ELF-1 (cell line): Measurements from ENCODE around the gene PTPRM.

Experiments
- DNase-seq: peaks from one replicate; pipeline ENCODE4 v3.0.0-alpha.2; 2016; ENCODE audit warnings: low read depth, low spot score

PTPRM gene

DNA sequence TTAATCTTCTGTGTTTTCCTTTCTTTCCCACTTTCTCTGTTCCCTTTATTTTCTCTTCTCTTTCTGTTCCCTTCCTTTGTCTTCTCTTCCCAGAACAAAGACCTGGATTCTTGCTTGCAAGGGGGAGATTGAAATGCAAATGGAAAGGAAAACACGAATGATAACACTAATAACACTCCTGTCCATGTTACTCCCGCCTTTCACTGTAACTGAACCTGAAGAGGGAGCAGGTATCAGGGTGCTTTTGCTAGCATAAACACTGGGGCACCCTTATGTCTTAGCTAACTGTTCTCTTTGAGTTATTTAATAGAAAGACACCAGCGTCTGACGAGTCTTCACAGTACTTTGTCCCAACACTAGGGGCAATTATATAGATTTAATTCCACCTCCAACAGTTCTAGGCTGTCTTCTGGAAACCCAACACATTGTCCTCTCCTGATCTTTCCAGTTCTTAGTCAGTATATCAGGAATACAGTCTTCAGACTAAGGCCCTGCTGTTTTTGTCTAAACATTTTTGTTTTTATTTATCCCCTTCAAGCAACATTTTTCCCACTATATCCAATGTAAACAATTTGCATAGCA, 99.2 kb downstream of the PTPRM start:
- DNase-seq = peak; percentile 19

DNA sequence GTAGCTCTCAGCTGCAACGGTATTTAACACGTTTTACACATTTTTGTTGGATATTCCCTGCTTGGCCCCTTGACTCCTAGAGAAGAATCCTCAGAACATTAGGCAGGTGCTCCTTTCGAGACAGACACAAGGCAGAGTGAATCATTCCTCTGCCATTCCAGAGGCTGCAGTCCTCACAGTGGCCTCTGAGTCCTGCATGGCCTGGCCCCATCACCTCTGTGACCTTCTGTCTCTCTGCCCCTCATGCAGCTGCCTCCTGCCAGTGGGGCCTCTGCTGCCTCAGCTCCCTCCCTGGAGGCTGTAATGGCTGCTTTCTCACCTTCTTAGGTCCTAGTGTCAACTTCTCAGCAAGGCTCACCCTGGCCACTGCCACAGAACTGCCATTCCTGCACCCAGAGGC, 101.3 kb downstream of the PTPRM start:
- DNase-seq = peak; percentile 27

DNA sequence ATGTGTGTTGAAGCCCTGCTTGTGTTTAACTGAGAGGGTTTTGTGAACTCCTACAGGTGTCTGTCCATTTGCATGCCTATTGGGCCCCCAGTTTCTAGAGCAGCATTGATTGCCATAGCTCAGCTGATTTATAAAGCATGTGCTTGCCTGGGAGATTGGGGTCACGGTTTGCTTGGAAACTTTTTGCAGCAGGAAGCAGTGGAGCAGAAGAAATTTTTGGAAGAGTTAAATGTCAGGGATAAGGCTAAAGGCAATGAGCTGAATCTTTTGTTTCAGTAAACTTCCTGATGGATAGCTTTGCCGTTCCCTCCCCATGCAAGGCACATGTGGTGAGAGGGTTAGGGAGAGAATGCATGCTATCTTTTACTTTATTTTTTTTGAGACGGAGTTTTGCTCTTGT, 102.2 kb downstream of the PTPRM start:
- no peak for DNase-seq

DNA sequence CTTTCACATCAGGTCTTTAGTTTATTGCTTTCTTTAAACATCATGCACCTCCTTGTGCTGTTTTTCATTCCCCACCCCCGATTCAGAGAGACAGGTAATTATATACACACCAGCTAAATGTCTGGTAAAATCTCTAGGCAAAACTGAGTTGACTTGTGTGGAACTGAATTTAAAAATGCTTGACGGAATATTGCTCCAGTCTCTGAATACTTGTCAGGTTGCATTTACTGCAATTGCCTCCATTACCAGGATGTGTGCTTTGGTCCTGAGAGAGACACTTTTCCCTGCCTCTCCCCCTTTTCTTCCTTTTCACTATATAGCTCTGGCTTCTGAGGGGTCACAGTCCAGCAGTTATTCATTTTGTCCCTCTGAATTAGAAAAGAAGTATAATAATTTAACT, 104.0 kb downstream of the PTPRM start:
- DNase-seq = no peak

DNA sequence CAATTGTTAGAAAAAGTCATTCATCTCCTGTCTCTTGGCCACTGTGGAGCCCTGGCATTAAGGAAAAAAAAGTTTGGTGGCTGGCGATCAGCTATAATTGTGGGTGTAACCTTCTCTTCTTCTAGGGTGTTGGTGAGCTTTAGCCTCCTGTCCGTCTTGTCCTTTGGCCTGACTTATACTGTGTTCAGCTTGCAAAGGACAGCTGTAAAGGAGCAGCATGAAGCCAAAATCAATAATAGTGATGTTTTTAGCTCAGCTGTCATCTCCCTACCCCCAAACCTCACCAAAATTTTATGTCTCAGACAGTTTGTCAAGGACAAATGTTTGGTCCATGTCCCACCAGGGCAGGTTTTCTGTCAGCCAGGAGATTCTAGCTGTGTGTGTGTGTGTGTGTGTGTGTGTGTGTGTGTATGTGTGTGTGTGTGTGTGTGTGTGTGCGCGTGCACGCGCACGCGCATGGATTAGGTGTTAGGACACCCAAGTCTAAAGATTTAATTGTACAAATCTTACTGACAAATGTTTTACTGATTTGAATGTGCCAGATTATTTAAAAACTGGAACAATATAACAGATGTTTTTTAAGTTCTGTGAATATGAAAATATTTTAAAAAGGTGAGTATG, 109.2 kb downstream of the PTPRM start:
- DNase-seq = no peak

DNA sequence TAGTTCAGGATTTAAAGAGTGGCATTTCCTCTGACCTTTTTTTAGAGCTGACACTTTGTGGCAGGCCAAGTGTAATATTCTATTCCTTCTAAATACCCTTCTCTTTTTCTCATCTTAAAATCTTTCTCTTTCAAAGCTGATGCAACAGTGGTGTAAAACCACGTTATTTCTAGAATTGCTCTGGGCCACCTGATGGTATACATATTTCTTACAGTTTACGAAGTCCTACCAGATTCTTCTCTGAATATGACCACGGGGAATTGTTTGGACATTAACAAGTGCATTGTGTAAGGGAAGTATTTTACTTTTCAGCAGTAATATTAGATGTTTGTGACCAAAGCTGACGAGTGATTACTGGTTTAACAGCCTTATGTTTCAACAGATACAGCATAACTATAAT, 109.9 kb downstream of the PTPRM start:
- DNase-seq = no peak

DNA sequence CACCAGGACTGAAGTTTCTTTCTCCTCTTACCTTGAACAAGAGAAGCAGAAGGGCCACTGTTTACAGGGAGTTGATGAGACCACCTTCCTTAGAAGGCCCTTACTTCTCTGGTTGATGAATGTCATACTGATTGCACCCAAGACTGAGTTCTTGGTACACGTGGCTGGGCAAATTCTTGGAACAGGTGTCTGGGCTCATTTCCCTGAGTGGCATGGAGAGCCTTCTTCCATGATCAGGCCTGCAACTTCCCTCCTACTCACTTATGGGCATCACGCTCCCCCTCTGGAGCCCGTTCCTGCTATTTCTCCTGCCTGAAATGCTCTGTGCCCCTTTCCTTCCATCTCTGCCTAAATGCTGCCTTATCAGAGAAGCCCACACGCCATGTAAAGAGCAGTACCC, 110.3 kb downstream of the PTPRM start:
- DNase-seq = no peak

DNA sequence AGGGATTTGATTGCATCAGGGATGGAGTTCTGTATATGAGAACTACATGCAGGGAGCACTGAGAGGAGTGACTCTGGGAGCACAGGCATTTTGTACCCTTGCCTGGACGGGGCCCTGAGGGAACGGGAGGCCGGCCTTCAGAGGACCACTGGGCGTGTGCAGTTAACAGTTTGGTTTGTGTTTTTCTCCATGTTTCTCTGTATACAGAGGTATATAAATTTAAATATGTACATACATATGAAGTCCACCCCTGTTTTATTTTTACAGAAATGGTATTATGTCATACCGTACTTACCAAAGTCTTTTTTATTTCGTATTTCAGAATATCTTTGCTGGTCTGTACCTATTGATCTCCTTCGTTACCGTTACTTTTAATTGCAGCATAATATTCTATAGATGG, 111.3 kb downstream of the PTPRM start:
- DNase-seq = no peak

DNA sequence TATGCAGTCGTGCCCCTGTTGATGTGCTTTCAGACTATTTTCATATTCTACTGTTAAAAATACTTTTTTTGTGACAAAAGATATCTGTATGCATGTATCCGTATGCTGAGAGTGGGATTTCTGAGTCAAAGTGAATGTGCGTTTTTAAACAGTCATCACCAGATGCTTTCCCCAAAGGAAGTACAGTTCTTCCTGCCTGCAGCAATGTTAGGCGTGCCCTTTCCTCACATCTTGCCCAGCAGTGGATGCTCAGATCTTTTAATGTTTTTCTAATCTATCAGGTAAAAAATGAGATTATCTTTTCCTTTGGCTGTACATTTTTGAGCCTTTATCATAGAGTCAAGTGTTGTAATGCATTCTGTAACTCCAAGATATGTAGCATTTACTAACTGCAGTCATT, 111.7 kb downstream of the PTPRM start:
- no peak for DNase-seq

DNA sequence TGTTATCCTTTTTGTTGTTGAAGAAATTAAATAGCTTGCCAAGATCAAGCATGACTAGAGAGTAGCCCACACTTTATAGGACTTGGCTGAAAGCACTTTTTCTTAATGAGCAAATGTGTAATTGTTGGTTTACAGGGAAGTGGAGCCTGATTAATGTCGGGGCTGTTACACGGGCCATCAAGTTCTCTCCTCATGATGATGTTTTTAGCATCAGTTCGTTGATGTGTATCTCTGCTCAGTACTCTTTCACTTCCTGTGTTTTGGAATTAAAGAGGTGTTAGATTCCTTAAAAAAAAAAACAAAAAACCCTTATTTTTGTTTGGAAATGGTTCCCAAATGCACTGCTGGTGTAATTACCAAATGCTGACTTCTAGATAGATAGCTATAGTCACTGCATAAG, 114.2 kb downstream of the PTPRM start:
- DNase-seq = no peak

DNA sequence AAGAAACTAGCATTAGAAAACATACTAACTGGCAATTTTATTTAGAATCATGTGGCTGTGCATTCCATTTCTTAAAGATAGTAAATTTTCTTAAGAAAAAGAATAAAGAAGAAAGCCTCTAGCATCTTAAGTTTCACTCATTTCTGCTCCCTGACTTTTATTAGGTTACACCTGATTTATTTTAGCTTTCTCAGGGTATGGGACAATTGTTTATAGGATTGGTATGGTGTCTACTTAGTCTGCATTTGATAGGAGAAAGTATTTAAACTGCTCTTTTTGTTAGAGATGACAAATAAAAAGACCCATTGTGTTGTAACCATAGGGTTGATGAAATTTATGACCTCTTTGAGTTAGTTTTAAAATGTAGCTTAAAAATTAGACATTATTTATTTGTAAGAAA, 115.2 kb downstream of the PTPRM start:
- no peak for DNase-seq

DNA sequence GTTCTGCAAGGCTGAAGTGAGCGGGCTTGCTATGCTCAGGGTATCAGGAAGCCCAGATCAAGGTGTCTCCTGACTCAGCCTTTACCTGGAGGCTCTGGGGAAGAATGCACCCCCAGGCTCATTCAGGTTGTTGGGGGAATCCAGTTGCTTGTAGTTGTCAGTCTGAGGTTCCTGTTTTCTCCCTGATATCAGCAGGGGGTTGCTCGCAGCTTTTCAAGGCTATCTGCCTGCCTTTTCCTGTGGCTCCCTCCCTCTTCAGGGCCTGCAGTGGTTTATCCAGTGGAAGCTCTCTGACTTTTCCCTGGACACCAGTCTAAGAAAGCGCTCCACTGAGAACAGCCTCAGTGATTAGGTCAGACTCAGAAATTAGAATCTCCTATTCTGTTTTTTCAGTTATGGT, 116.6 kb downstream of the PTPRM start:
- peak; percentile 86 for DNase-seq

DNA sequence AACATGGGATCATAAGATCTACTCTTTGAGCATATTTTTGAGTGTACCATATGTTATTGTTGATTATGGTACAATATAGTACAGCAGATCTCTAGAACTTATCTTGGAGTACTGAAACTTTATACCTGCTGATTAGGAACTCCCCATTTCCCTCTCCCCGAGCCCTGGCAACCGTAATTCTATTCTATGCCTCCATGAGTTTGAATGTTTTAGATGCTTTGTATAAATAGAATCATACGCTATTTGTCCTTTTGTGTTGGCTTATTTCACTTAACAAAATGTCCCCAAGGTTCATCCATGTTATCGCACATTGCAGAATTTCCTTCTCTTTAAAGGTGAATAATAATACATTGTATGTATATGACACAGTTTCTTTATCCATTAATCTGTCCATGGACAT, 117.2 kb downstream of the PTPRM start:
- no peak for DNase-seq

DNA sequence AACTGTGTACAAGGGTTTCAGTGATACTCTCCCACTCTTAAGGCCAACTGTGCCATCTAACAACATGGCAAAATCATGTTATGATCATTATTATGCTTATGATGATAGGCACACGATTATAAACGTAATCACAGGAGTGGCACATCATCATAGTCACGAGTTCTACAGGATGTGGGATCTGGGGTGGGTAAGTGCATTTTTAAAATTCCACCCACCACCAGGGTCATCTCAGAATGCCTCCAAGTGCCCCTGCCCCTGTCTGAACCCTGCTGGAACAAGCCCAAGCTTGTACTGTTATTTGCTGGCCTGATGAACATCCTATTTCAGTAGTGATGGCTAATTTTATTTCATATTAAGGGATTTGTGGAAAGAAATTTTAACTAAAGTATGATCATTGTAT, 117.8 kb downstream of the PTPRM start:
- no peak for DNase-seq

DNA sequence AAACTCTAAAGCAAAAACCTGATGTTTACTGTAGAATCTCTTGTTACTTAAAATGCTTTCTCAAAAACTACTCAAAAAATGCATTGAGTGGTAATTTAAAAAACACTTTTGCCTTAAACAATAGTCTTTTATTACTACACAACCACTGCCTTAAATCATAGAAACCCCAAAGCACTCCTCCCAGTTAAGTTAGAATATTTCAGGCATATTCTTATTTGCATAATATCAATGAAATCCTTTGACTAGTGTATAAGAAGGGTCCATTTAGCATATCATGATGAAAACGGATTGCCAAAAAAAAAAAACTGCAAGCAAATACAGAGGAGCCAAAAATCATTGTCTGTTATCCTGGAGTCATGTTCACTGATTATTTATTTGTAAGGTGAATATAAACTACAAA, 119.2 kb downstream of the PTPRM start:
- no peak for DNase-seq

DNA sequence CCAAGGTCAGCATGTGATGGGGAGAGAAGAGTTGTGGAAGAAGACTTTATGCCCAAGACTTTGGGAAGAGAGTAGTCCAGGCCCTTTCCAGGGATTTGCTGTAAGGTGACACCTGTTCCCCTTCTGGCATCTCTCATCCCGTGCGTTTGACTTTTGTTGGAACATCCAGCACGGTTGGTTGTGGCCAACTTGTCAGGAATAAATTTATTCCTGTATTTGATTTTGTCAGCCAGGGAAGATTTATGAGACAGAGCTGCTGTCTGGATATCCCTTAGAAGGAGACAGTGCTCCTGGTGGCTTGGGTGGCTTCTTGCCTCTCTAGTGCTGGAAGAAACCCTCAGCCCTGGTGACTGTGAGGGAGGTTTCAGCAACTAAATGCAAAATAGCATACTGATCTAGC, 121.5 kb downstream of the PTPRM start:
- DNase-seq = no peak

DNA sequence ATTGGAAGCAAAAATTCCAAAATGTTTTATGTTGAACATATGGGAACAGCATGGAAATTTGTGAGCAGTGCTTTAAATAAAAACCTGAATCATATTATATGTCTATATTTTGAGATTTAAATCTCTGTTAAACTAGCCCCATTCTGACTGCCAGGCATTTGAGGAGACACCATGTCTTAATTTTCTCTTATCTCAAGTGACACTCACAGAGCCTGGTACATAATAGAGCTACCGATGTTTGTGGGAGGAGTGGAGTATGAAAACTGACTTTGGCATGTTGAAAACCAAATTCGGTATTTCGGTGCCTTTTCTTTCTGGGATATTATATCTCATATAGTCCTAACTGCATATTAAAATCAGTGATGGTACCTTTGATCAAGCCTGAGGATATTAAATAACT, 124.1 kb downstream of the PTPRM start:
- DNase-seq = no peak

DNA sequence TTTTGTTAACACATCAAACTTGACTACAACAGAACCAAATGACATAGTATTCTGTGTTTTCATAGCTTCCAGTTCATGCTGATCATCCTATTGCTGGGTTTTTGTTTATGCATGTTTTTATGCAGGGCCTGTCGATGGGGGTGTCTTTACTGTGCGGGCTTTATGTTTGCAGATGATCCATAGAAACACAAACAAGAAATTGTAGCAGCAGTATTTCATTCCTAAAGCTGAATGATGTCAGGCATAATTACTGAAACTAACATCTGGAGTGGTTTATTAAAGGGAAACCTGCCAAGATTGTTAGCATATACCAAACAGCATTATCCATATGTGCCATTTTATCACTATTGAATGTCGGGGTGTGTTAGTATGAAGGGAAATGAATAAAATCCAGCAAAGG, 129.7 kb downstream of the PTPRM start:
- DNase-seq = no peak

DNA sequence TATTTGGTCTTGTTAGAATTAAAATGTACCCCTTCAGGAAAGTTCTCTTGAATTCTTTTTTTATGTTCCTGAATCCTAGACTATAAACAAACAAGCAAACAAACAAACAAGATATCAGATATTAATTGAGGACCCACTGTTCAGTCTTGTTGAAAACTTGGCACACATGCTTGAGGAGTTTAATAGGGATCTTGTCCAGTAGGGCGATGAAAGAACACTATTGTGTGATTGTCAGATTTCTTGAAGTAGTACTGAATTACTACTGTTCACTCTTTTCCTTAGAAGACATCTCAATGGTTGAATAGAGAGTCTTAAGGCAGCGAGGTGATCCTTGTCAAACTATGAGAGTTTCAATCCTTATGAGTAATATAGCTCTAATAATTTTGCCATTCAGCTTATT, 130.2 kb downstream of the PTPRM start:
- no peak for DNase-seq

DNA sequence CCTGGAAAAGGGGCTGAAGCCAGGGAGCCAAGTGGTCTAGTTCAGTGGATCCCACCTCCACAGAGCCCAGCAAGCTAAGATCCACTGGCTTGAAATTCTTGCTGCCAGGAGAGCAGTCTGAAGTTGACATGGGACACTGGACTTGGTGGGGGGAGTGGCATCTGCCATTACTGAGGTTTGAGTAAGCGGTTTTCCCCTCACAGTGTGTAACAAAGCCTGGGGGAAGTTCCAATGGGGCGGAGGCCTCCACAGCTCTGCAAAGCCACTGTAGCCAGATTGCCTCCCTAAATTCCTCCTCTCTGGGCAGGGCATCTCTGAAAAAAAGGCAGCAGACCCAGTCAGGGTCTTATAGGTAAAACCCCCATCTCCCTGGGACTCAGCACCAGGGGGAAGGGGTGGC, 144.4 kb downstream of the PTPRM start:
- peak; percentile 44 for DNase-seq

DNA sequence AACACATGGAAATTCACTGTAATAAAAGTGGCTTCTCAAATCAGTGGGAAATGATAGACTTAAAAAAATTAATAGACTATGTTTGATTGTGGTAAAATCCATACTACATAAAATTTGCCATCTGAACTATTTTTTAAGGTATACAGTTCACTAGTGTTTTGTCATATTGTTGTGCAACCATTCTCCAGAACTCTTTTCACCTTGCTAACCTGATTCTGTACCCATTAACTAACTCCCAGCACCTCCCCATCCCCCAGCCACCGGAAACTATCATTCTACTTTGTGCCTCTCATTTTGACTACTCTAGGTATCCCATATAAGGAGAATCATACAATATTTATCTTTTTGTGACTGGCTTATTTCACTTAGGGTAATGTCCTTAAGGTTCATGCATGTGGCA, 153.3 kb downstream of the PTPRM start:
- no peak for DNase-seq

DNA sequence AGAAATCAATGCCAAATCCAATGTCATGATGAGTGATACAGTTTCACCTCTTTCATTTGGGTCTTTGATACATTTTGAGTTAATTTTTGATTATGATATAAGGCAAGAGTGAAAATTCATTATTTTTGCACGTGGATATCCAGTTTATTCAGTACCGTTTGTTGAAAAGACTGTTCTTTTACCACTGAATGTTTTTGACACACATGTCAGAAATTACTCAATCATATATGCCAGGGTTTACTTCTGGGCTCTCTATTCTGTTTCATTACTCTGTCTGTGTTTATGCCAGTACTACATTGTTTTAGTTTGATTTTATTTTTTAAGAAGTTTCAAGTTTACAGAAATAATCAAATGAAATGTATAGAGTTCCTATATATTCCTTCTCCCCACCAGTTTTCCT, 154.4 kb downstream of the PTPRM start:
- no peak for DNase-seq

DNA sequence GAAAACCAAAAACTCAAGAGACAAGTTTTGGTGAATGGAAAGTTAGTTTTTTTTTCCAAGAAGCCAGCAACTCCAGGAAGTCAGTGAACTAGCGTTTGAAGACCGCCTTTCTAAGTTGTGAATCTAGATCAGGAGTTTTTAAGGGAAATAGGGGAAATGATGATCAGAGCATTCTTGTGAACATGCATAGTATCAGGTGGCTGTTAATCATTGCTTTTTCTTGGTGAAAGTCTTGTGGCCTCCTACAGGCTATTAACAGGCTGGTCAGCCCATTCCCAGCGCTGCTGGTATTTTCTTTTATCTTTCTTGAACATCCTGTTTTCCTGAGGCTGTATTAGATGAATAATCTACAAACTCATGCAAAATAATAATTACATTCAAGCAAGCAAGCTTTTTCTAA, 155.8 kb downstream of the PTPRM start:
- no peak for DNase-seq

DNA sequence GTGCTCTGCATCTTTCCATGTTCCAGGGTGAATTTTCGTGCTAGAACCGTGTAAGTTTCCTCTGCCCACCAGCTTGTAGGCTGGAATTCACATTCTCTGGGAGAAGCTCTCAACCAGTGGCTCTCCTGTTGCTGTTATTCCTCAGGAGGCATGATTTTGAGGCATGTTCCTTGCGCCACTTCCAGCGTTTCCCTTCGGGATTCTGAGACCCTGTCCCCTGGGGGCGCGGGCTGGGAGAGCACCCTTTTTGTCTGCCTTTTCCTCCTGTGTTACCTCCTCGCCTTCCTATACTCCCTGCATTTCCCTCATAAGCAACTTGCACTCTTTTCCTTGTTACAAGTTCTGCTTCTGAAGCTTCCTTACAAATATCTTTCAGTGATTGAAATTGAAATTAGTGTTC, 156.4 kb downstream of the PTPRM start:
- peak; percentile 53 for DNase-seq
